ENCODE data around the gene CYSTM1.

CYSTM1 gene

DNA sequence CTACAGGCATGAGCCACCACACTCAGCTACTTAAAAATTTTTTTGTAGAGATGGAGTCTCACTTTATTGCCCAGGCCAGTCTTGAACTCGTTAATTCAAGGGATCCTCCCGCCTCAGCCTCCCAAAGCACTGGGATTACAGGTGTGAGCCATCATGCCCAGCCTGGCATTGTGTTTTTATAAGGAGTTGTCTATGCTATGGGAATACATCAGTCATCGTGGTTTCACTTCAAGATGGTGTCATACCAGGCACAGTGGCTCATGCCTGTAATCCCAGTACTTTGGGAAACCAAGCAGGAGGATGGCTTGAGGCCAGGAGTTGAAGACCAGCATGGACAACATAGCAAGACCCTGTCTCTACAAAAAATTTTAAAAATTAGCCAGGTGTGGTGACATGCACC lies 49.7 kb downstream of the CYSTM1 start:
- no peak for ATAC-seq
- TF ChIP-seq TCF4 (CRISPR knock-in tag; IDR thresholded peaks at IDR 0.05; ENCODE audit: borderline replicate concordance) (no peak), ARNTL (CRISPR knock-in tag; IDR thresholded peaks at IDR 0.05; ENCODE audit: borderline replicate concordance, low read depth) (no peak), ISL1 (CRISPR knock-in tag; IDR thresholded peaks at IDR 0.05) (no peak), ZFP30 (CRISPR knock-in tag; IDR thresholded peaks at IDR 0.05) (no peak), CSDC2 (CRISPR knock-in tag; IDR thresholded peaks at IDR 0.05) (no peak), PPARA (CRISPR knock-in tag; IDR thresholded peaks at IDR 0.05; ENCODE audit: borderline replicate concordance) (no peak), TSHZ2 (CRISPR knock-in tag; IDR thresholded peaks at IDR 0.05) (no peak), CSRNP3 (CRISPR knock-in tag; IDR thresholded peaks at IDR 0.05) (no peak), ZNF565 (CRISPR knock-in tag; conservative IDR thresholded peaks at IDR 0.05; ENCODE audit: low read depth) (no peak), SNAI2 (CRISPR knock-in tag; IDR thresholded peaks at IDR 0.05) (no peak), ZFP3 (CRISPR knock-in tag; IDR thresholded peaks at IDR 0.05) (no peak), ZC3H10 (CRISPR knock-in tag; IDR thresholded peaks at IDR 0.05) (no peak)
- TF ChIP-seq, protein P1, sequence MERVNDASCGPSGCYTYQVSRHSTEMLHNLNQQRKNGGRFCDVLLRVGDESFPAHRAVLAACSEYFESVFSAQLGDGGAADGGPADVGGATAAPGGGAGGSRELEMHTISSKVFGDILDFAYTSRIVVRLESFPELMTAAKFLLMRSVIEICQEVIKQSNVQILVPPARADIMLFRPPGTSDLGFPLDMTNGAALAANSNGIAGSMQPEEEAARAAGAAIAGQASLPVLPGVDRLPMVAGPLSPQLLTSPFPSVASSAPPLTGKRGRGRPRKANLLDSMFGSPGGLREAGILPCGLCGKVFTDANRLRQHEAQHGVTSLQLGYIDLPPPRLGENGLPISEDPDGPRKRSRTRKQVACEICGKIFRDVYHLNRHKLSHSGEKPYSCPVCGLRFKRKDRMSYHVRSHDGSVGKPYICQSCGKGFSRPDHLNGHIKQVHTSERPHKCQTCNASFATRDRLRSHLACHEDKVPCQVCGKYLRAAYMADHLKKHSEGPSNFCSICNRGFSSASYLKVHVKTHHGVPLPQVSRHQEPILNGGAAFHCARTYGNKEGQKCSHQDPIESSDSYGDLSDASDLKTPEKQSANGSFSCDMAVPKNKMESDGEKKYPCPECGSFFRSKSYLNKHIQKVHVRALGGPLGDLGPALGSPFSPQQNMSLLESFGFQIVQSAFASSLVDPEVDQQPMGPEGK (CRISPR knock-in tag; IDR thresholded peaks at IDR 0.05; ENCODE audit: borderline replicate concordance): no peak
- TF ChIP-seq, protein P2, sequence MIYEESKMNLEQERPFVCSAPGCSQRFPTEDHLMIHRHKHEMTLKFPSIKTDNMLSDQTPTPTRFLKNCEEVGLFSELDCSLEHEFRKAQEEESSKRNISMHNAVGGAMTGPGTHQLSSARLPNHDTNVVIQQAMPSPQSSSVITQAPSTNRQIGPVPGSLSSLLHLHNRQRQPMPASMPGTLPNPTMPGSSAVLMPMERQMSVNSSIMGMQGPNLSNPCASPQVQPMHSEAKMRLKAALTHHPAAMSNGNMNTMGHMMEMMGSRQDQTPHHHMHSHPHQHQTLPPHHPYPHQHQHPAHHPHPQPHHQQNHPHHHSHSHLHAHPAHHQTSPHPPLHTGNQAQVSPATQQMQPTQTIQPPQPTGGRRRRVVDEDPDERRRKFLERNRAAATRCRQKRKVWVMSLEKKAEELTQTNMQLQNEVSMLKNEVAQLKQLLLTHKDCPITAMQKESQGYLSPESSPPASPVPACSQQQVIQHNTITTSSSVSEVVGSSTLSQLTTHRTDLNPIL (CRISPR knock-in tag; IDR thresholded peaks at IDR 0.05; ENCODE audit: low read depth): no peak

GRCh38 chr5:140225396-140225795 lies 50.4 kb downstream of the CYSTM1 start:
- no peak for ATAC-seq

More at GRCh38 chr5:140225396-140225795, 50.4 kb downstream of the CYSTM1 start:
- TF ChIP-seq CSRNP3 (CRISPR knock-in tag; IDR thresholded peaks at IDR 0.05) (no peak), PPARA (CRISPR knock-in tag; IDR thresholded peaks at IDR 0.05; ENCODE audit: borderline replicate concordance) (no peak), BACH2 (CRISPR knock-in tag; IDR thresholded peaks at IDR 0.05; ENCODE audit: borderline replicate concordance) (no peak), OSR1 (CRISPR knock-in tag; IDR thresholded peaks at IDR 0.05) (no peak), TCF4 (CRISPR knock-in tag; IDR thresholded peaks at IDR 0.05; ENCODE audit: borderline replicate concordance) (no peak), ESRRG (CRISPR knock-in tag; IDR thresholded peaks at IDR 0.05) (no peak), ZFP3 (CRISPR knock-in tag; IDR thresholded peaks at IDR 0.05) (no peak), GLIS3 (CRISPR knock-in tag; IDR thresholded peaks at IDR 0.05) (no peak), ARNTL (CRISPR knock-in tag; IDR thresholded peaks at IDR 0.05; ENCODE audit: borderline replicate concordance, low read depth) (no peak), ZNF565 (CRISPR knock-in tag; conservative IDR thresholded peaks at IDR 0.05; ENCODE audit: low read depth) (no peak), ISL1 (CRISPR knock-in tag; IDR thresholded peaks at IDR 0.05) (no peak)
- TF ChIP-seq, protein P1 (CRISPR knock-in tag; IDR thresholded peaks at IDR 0.05; ENCODE audit: borderline replicate concordance): no peak
- TF ChIP-seq, protein P3, sequence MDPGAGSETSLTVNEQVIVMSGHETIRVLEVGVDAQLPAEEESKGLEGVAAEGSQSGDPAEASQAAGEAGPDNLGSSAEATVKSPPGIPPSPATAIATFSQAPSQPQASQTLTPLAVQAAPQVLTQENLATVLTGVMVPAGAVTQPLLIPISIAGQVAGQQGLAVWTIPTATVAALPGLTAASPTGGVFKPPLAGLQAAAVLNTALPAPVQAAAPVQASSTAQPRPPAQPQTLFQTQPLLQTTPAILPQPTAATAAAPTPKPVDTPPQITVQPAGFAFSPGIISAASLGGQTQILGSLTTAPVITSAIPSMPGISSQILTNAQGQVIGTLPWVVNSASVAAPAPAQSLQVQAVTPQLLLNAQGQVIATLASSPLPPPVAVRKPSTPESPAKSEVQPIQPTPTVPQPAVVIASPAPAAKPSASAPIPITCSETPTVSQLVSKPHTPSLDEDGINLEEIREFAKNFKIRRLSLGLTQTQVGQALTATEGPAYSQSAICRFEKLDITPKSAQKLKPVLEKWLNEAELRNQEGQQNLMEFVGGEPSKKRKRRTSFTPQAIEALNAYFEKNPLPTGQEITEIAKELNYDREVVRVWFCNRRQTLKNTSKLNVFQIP (CRISPR knock-in tag; IDR thresholded peaks at IDR 0.05; ENCODE audit: borderline replicate concordance, low read depth): no peak
